AG09309 (cell line): Measurements from ENCODE around the gene DLG1.

Experiments
- DNase-seq: peaks from one replicate; pipeline ENCODE4 v3.0.0-alpha.2; 2010; ENCODE audit warnings: low read depth
- H3K4me3 ChIP-seq: 2 replicates; pipeline ENCODE4 v1.5.1; 2011; ENCODE audit warnings: mild to moderate bottlenecking, low read depth, low read length, moderate library complexity; ENCODE audit not compliant: control insufficient read depth
- TF ChIP-seq, protein P1 (sequence below): IDR thresholded peaks from 2 replicates; pipeline ENCODE4 v1.5.1; 2011; ENCODE audit warnings: mild to moderate bottlenecking, low read depth, low read length, inconsistent platforms; ENCODE audit not compliant: insufficient read depth, control insufficient read depth; ENCODE audit errors: missing control alignments

Gene DLG1

DNA sequence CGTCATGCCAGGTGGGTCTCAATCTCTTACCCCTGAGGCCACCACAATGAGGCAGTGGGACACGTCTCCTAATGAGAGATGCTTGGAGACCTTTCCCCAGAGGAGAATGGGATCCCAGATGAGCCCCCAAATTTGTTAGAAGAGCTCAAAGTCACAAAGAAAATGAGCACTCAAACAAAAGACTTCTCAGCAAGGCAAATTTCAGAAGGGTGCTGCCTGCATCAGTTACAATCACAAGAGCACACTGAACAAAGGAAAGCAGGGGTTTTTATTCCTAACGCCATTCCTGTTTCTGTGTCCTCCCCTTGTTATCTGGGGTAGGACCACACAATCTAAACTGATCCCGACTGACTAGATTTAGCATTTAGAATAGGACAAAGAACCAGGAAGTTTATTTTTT, 50.1 kb downstream of the DLG1 start:
- no peak overlapping the region for H3K4me3 ChIP-seq
- no peak for DNase-seq
- TF ChIP-seq, protein P1, sequence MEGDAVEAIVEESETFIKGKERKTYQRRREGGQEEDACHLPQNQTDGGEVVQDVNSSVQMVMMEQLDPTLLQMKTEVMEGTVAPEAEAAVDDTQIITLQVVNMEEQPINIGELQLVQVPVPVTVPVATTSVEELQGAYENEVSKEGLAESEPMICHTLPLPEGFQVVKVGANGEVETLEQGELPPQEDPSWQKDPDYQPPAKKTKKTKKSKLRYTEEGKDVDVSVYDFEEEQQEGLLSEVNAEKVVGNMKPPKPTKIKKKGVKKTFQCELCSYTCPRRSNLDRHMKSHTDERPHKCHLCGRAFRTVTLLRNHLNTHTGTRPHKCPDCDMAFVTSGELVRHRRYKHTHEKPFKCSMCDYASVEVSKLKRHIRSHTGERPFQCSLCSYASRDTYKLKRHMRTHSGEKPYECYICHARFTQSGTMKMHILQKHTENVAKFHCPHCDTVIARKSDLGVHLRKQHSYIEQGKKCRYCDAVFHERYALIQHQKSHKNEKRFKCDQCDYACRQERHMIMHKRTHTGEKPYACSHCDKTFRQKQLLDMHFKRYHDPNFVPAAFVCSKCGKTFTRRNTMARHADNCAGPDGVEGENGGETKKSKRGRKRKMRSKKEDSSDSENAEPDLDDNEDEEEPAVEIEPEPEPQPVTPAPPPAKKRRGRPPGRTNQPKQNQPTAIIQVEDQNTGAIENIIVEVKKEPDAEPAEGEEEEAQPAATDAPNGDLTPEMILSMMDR, result no peak

DNA sequence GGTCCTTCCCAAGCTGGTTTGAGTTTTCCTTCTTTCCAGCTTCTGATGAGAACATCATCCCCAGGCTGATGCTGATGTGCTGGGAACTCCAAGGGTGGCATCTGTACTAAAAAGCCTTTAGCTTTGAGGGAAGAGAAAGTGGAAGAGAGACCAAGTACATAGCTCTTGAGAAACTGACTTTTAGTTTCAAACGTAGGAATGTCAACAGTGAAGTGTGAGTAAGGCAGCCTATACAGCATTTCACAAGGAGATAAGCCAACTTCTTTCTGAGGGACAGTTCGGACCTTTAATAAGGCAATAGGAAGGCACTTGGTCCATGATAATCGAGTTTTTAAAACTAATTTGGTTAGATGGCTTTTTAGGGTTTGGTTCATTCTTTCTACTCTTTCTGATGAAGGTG, 53.7 kb downstream of the DLG1 start:
- no peak for DNase-seq
- H3K4me3 ChIP-seq, result no peak overlapping the region
- TF ChIP-seq, protein P1, result no peak

DNA sequence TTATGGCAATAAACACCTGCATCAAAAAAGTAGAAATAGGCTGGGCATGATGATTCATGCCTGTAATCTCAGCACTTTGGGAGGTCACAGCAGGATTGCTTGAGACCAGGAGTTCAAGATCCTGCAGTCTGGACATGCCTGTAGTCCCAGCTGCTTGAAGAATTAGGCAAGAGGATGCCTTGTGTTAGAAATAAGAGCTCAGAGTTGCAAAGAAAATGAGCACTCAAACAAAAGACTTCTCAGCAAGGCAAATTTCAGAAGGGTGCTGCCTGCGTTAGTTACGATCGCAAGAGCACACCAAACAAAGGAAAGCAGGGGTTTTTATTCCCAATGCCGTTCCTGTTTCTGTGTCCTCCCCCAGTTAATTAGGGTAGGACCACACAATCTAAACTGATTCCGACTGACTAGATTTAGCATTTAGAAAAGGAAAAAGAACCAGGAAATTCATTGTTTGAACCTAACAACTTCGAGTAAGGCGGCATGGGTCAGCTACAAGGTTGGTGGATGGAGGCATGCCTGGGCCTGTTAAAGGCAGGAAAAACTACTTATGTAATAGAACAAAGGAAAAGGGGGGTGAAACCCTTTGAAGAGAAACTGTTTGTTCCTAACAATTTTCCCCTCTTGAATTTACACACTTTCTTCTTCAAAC, 55.5 kb downstream of the DLG1 start:
- no peak for DNase-seq
- TF ChIP-seq, protein P1, result no peak
- no peak overlapping the region for H3K4me3 ChIP-seq

DNA sequence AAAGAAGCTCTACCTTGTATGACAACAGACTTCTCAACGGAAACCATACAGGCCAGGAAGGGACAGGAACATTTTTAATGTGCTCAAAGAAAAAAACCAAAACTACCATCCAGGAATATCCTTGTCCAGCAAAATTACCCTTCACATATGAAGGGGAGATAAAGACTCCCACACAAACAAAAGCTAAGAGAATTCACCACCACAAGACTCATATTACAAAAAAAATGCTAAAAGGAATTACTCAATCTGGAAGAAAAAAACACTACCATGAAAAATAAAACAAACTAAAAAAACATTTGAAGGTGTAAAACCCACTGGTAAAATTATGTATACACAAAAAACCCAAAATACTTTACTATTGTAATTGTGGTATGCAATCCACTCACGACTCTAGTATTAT, 57.2 kb downstream of the DLG1 start:
- DNase-seq, result no peak
- no peak overlapping the region for H3K4me3 ChIP-seq
- TF ChIP-seq, protein P1, result no peak

DNA sequence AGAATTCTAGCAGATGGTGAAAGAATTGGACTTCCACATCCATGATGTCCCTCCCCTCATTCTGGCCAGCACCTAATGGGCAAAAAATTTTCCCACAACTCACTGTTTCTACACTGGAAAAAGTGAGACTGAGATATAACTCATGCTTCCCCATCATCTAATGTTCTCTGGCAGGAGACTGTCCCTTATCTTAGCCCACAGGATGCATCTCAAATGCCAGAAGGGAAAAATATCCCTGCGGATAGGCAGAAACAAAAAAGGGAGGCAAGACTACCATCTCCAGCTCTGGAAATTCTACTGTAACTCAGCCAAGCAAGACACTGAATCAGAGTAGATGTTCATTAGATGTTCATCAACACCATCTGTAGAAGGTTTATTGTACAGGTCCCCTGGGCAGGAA, 58.6 kb downstream of the DLG1 start:
- no peak for DNase-seq
- TF ChIP-seq, protein P1, result no peak
- H3K4me3 ChIP-seq, result no peak overlapping the region

DNA sequence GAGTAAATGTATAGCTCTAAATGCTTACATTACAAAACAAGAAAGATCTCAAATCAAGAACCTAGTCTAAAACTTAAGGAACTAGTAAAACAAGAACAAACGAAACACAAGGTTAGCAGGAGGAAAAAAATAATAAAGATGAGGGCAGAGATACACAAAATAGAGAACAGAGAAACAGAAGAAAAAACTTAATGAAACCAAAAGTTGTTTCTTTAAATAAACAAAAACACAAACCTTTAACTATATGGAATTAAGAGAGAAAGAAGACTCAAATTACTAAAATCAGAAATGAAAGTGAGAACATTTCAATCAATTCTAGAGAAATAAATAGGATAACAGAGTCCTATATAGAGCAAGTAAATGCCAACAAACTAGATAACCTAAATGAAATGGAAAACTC, 59.6 kb downstream of the DLG1 start:
- no peak overlapping the region for H3K4me3 ChIP-seq
- DNase-seq, result no peak
- TF ChIP-seq, protein P1, result no peak
